Esophagus squamous epithelium (tissue), 5 donors: ENCODE results near the gene SPANXN2. TPM values are rescaled to one million over a fixed set of nuclear protein-coding genes. Genes with fewer than 3 reads are reported as not detected.

ENCODE experiments used
- DNase-seq: peaks from one replicate; lab custom pipeline; 2025; lab: John Stamatoyannopoulos, UW
- H3K27ac ChIP-seq, 4 donors: fragments of 200-600 bp; sonication (generic); one replicate each; pipeline ENCODE4 v1.5.1; 2016 to 2019; ENCODE audit warnings: mild to moderate bottlenecking in 1 of 4
- H3K27me3 ChIP-seq, 4 donors: fragments of 200-600 bp; sonication (generic); 1 replicate in 3 of 4; 2 replicates in 1 of 4; pipeline versions ENCODE4 v1.5.1 to v1.6.0; 2017 to 2021; ENCODE audit warnings: antibody characterized with exemption in 1 of 4
- H3K36me3 ChIP-seq, 3 donors: fragments of 200-600 bp; sonication (generic); one replicate each; pipeline ENCODE4 v1.5.1; 2016 to 2019
- H3K4me1 ChIP-seq, 3 donors: fragments of 200-600 bp; sonication (generic); one replicate each; pipeline ENCODE4 v1.5.1; 2017 to 2019
- H3K4me3 ChIP-seq, 4 donors: fragments of 200-600 bp; sonication (generic); 1 replicate in 3 of 4; 2 replicates in 1 of 4; pipeline ENCODE4 v1.5.1; 2016 to 2019; ENCODE audit warnings: mild to moderate bottlenecking in 2 of 4, moderate library complexity in 1 of 4
- H3K9me3 ChIP-seq, 3 donors: fragments of 200-600 bp; sonication (generic); one replicate each; pipeline ENCODE4 v1.5.1; 2016 to 2019
- POLR2A ChIP-seq, 4 donors: fragments of 450-650 bp; IDR thresholded peaks; one replicate each; pipeline ENCODE4 v1.6.1; 2017; ENCODE audit warnings: antibody characterized with exemption in 4 of 4, mild to moderate bottlenecking in 4 of 4, moderate library complexity in 3 of 4
- WGBS, 2 donors: methylation state at CpG; one replicate each; pipeline ENCODE4 v1.1.5; 2018; 5-methylcytosine and 5-hydroxymethylcytosine counted together
- intact Hi-C: fragments of 100-400 bp; cut with DNase I; formaldehyde crosslinking; loops from one replicate; pipeline ENCODE4 v1.15.0; 2022
- total RNA-seq, 4 donors: library from RNA; depleted of rRNA; stranded (reverse); fragments of >200 nt; gene quantifications; one replicate each; pipeline ENCODE4 v1.1.0, GENCODE V29; 2016
- TF ChIP-seq, protein P1 (sequence below), 6 experiments: fragments of 450-650 bp in 4 of 6; fragments of 200-600 bp in 2 of 6; sonication (generic) in 2 of 6; IDR thresholded peaks; one replicate each; pipeline ENCODE4 v1.5.1; 2016 to 2019; ENCODE audit warnings: antibody characterized with exemption in 6 of 6, mild to moderate bottlenecking in 4 of 6, moderate library complexity in 4 of 6
- donor health status: DM: yes; HTN: yes; CAD: no.

Gene SPANXN2
- total RNA-seq, 4 donors from 2014 or later, result not detected

DNA sequence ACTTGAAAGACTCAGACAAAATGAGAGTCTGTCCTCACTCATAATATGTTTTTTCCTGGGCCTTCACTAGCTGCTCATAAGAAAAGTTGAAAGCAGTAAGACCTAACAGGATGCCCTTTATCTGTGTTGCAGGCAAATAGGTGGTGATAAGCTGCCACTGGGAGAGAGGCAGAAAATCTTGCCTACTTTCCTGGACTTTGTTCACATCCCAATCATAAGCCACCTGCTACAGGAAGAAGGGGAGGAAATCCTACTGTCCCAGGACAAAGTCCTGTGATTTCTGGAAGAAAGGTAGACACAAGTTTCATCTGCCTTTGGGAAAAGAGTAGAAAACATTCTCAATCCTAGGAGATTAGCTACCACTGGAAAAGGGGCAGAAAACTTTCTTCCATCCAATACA is 13.3 kb upstream of the SPANXN2 start:
- Histone ChIP-seq H3K4me1 (no peaks in the 10 kb centered on the region), H3K4me3 (no peak overlapping the region), H3K27ac (no peak overlapping the region), H3K27me3 (no peaks in the 10 kb centered on the region), H3K9me3 (no peaks in the 10 kb centered on the region), H3K36me3 (no peaks in the 10 kb centered on the region)
- DNase-seq, result no peak
- intact Hi-C loops, result no loop called here
- no peak for TF ChIP-seq POLR2A (IDR thresholded peaks at IDR 0.05)
- TF ChIP-seq, protein P1, sequence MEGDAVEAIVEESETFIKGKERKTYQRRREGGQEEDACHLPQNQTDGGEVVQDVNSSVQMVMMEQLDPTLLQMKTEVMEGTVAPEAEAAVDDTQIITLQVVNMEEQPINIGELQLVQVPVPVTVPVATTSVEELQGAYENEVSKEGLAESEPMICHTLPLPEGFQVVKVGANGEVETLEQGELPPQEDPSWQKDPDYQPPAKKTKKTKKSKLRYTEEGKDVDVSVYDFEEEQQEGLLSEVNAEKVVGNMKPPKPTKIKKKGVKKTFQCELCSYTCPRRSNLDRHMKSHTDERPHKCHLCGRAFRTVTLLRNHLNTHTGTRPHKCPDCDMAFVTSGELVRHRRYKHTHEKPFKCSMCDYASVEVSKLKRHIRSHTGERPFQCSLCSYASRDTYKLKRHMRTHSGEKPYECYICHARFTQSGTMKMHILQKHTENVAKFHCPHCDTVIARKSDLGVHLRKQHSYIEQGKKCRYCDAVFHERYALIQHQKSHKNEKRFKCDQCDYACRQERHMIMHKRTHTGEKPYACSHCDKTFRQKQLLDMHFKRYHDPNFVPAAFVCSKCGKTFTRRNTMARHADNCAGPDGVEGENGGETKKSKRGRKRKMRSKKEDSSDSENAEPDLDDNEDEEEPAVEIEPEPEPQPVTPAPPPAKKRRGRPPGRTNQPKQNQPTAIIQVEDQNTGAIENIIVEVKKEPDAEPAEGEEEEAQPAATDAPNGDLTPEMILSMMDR (IDR thresholded peaks at IDR 0.05), result no peak

DNA sequence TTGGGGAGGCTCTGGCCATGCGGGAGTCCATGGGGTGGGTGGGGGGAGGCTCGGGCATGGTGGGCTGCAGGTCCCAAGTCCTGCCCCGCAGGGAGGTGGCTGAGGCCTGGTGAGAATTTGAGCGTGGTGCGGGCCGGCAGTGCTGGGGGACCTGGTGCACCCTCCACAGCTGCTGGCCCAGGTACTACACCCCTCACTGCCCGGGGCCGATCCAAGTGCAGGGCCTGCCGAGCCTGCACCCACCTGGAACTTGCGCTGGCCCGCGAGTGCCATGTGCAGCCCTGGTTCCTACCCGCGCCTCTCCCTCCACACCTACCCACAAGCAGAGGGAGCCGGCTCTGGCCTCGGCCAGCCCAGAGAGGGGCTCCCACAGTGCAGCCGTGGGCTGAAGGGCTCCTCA is 5.7 kb upstream of the SPANXN2 start:
- no peak for DNase-seq
- intact Hi-C loops, result no loop called here
- no peaks in the 10 kb centered on the region for H3K36me3 ChIP-seq

DNA sequence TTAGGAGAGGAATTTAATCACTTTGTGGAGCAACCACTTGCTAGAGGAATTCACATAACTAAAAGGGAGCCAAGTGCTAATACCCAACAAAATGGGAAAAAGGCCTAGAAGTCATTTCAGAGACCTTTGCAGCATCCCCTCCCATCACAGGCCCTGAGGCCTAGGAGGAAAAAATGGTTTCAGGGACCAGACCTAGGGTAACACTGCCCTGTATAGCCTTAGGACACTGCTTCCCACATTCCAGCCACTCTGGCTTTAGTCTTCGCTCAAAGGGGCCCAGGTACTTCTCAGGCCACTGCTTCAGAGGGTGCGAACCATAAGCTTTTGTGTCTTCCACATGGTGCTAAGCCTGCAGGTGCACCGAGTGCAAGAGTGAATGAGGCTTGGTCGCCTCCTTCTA is 19.1 kb downstream of the SPANXN2 start:
- H3K9me3 ChIP-seq, result no peaks in the 10 kb centered on the region
- intact Hi-C loops, result no loop called here
- TF ChIP-seq POLR2A (IDR thresholded peaks at IDR 0.05), result no peak
- H3K4me1 ChIP-seq, result no peaks in the 10 kb centered on the region
- no peak overlapping the region for H3K4me3 ChIP-seq
- H3K36me3 ChIP-seq, result no peaks in the 10 kb centered on the region
- 73% methylated on average over 4 of the region's 4 CpGs; no CpG with 5 or more reads in 1 of the 2 donors for WGBS, 2 donors
- H3K27ac ChIP-seq, result no peak overlapping the region
- DNase-seq, result no peak
- H3K27me3 ChIP-seq, result no peaks in the 10 kb centered on the region

More for the DNA sequence above, 5.7 kb upstream of the SPANXN2 start:
- TF ChIP-seq POLR2A (IDR thresholded peaks at IDR 0.05), result no peak
- peaks cover 0 to 7% (median 0%) of the 10 kb centered on the region in 3 donors for H3K9me3 ChIP-seq
- 93% methylated on average over 3 of the region's 17 CpGs; no CpG with 5 or more reads in 1 of the 2 donors for WGBS, 2 donors
- H3K4me1 ChIP-seq, result no peaks in the 10 kb centered on the region
- H3K4me3 ChIP-seq, result no peak overlapping the region
- H3K27me3 ChIP-seq, result no peaks in the 10 kb centered on the region
- H3K27ac ChIP-seq, result no peak overlapping the region

DNA sequence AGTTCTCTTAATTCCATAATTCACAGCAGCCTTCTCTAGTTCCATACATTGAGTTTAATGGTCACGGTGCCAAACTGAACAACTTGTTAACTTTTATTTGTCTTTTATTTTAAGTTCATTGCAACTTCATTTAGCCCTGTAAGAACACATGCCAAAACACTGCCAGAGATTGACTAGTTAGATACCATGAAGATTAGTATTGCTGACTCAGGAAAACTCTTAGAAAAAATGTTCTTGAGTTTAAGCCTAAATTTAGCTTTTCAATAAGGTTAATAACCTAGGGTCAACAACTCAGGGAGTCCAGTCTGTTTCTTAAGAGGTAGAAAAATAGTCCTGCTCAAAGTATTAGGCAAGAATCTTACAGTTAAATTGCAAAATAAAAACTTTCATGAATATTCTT is 25.7 kb downstream of the SPANXN2 start:
- Histone ChIP-seq H3K4me3 (no peak overlapping the region), H3K4me1 (no peaks in the 10 kb centered on the region), H3K36me3 (no peaks in the 10 kb centered on the region), H3K27ac (no peak overlapping the region), H3K9me3 (no peaks in the 10 kb centered on the region), H3K27me3 (no peaks in the 10 kb centered on the region)
- WGBS, 2 donors, result 65 to 77% methylated on average over 1 of the region's 1 CpG
- no peak for DNase-seq
- intact Hi-C loops, result no loop called here
- TF ChIP-seq, protein P1 (IDR thresholded peaks at IDR 0.05), result no peak
- TF ChIP-seq POLR2A (IDR thresholded peaks at IDR 0.05), result no peak

DNA sequence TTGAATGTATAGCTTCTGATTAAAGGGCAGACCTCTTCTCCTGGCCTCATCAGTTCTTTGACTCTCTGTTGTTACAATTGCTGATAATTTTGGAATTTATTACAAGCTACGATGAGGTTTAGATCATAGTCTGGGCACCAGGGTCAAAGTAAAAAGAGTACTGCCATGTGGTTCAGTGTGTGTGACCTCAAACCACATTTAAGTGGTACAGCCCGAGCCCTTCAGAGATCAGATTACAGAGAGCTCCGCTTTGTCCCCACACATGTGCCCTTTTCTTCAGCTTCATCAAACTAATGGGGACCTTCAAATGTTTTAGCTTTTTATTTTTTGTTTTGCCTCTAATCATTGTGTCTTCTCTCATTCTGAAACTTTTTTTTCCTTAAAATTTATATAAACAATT is 37.1 kb downstream of the SPANXN2 start:
- Histone ChIP-seq H3K9me3 (no peaks in the 10 kb centered on the region), H3K36me3 (no peaks in the 10 kb centered on the region), H3K27ac (no peak overlapping the region), H3K4me1 (no peaks in the 10 kb centered on the region), H3K27me3 (no peaks in the 10 kb centered on the region), H3K4me3 (no peak overlapping the region)
- TF ChIP-seq POLR2A (IDR thresholded peaks at IDR 0.05), result no peak
- TF ChIP-seq, protein P1 (IDR thresholded peaks at IDR 0.05), result no peak
- 58 to 59% methylated on average over 3 of the region's 3 CpGs for WGBS, 2 donors
- DNase-seq, result no peak
- intact Hi-C loops, result no loop called here

DNA sequence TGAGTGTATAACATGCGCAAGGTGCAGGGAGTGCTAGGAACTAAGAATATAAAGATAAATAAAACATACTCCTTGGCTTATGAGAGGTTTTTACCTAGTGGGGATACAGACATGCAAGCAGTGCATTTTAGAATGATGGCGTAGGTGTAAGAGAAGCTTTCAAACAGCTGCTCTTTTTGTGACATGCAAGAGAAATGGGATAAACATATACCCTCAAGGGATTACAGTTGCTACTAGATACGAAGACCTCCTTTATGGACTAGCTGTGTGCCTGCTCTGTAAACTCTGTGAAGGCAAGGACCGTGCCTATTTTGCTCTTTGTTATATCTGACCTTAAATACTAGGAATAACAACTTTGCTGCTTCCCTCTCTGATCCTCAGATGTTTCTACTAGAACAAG is 45.6 kb downstream of the SPANXN2 start:
- no peaks in the 10 kb centered on the region for H3K4me1 ChIP-seq
- no peak overlapping the region for H3K4me3 ChIP-seq
- intact Hi-C loops, result no loop called here
- no peaks in the 10 kb centered on the region for H3K27me3 ChIP-seq
- no peak for TF ChIP-seq POLR2A (IDR thresholded peaks at IDR 0.05)
- TF ChIP-seq, protein P1 (IDR thresholded peaks at IDR 0.05), result no peak
- no peak for DNase-seq
- 56% methylated on average over 3 to 4 of the region's 4 CpGs for WGBS, 2 donors
- no peak overlapping the region for H3K27ac ChIP-seq
- H3K9me3 ChIP-seq, result no peaks in the 10 kb centered on the region
- no peaks in the 10 kb centered on the region for H3K36me3 ChIP-seq
